Measurements from ENCODE around the gene SERPINB5. TPM values are rescaled to one million over a fixed set of nuclear protein-coding genes. Genes with fewer than 3 reads are reported as not detected.

The SERPINB5 gene
- total and polyA plus RNA-seq, 8 donors = 0.44 TPM; not detected in 7

DNA sequence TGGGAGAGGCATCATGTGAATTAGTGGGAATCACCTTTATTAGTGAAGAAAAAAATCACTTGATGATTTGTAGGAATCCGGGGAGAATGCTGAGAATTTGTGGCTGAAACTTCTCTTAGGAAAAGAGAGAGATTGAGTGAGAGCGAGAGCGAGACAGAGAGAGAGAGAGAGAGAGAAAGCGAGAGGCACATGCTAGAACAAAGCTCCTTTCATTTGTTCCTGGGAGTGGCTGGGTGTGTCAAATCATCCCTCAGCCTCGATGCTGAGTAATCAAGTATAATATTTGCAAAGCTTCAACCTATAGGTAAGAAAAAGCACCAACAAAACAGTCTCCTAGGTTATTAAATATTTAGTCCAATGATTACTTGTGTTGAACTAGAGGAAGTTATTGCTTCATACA lies 4.4 kb upstream of the SERPINB5 start:
- intact Hi-C loops (cut with DNase I) = no loop called here
- Histone ChIP-seq H3K9me3 (no peaks in the 10 kb centered on the region), H3K27ac (no peak overlapping the region), H3K4me3 (no peak overlapping the region), H3K36me3 (no peaks in the 10 kb centered on the region), H3K27me3 (no peaks in the 10 kb centered on the region), H3K4me1 (no peaks in the 10 kb centered on the region)
- FAIRE-seq = no peak
- 46 to 52% methylated on average over 5 of the region's 5 CpGs for WGBS, 2 donors
- ATAC-seq = peak in 2 of 4 donors; percentile 23 to 50
- TF ChIP-seq, protein P1, sequence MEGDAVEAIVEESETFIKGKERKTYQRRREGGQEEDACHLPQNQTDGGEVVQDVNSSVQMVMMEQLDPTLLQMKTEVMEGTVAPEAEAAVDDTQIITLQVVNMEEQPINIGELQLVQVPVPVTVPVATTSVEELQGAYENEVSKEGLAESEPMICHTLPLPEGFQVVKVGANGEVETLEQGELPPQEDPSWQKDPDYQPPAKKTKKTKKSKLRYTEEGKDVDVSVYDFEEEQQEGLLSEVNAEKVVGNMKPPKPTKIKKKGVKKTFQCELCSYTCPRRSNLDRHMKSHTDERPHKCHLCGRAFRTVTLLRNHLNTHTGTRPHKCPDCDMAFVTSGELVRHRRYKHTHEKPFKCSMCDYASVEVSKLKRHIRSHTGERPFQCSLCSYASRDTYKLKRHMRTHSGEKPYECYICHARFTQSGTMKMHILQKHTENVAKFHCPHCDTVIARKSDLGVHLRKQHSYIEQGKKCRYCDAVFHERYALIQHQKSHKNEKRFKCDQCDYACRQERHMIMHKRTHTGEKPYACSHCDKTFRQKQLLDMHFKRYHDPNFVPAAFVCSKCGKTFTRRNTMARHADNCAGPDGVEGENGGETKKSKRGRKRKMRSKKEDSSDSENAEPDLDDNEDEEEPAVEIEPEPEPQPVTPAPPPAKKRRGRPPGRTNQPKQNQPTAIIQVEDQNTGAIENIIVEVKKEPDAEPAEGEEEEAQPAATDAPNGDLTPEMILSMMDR (IDR thresholded peaks at IDR 0.05) = no peak
- no peak for DNase-seq

DNA sequence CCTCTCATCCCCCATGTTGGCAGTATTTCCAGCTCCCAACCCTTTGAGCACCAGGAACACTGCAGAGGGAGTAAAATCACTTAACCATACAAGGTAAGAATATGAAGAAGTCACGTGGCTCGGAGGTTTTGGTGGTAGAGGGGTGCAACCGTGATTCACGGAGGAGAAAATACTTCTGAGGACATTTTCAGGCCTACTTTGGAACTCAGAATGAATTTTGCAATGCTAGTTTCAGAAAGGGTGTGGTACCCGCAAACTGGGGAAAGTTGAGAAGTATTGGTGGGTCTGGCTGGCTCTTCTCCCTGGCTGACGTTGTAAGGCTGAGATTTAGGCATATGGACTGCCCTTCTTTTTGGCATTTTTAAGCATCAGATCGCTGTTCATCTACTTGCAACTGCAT lies 442 bp downstream of the SERPINB5 start:
- no peaks in the 10 kb centered on the region for H3K27me3 ChIP-seq
- intact Hi-C loops (cut with DNase I) = no loop called here
- no peak for ATAC-seq
- no peaks in the 10 kb centered on the region for H3K36me3 ChIP-seq
- WGBS, 2 donors = 82 to 92% methylated on average over 7 of the region's 7 CpGs
- H3K4me1 ChIP-seq = no peaks in the 10 kb centered on the region
- no peaks in the 10 kb centered on the region for H3K9me3 ChIP-seq
- TF ChIP-seq, protein P1 (IDR thresholded peaks at IDR 0.05) = no peak
- no peak overlapping the region for H3K4me3 ChIP-seq
- no peak for FAIRE-seq
- no peak for DNase-seq
- no peak overlapping the region for H3K27ac ChIP-seq

DNA sequence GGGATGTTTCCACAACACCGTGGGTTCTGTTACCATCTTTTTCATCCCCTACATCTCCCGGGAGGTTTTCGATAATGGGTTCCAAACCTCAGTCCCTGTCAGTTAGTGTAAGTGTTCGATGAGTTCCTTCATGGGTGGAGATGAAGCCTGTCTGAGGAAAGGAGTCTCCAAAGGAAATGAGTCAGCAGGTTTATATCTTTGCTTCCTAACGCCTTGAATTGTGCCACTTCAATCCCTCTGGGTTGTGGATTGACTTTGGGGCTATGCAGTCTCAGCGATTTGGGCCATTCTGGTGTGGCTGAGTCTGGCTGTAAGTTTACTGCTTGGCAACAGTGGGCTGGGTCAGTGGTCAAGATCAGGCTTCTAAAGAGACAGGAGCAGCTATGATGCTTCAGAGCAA lies 1.2 kb downstream of the SERPINB5 start:
- Histone ChIP-seq H3K36me3 (no peaks in the 10 kb centered on the region), H3K9me3 (no peaks in the 10 kb centered on the region), H3K4me1 (no peaks in the 10 kb centered on the region), H3K27me3 (no peaks in the 10 kb centered on the region), H3K4me3 (no peak overlapping the region), H3K27ac (no peak overlapping the region)
- FAIRE-seq = no peak
- intact Hi-C loops (cut with DNase I) = no loop called here
- DNase-seq = no peak
- 78 to 79% methylated on average over 6 of the region's 6 CpGs for WGBS, 2 donors
- TF ChIP-seq, protein P1 (IDR thresholded peaks at IDR 0.05) = no peak
- ATAC-seq = no peak

DNA sequence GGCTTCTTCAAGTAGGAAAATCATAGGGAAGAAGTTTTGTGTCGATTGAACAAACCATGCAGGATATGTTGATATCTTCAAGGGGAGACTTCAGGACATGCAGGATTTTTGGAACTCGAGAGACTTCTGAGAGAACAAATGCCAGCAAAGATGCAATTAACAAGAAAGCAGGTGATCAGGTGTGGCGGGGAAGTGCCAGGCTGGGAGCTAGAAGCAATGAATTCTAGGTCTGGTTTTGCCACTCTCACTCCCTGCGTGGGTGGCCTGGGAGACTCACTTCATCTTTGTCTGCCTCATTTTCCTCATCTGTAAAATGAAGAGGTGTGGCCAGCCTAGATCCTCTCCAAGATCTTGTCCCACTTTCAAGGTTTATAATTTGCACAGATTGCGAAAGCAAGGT lies 3.1 kb downstream of the SERPINB5 start:
- ATAC-seq = no peak
- TF ChIP-seq, protein P1 (IDR thresholded peaks at IDR 0.05) = no peak
- DNase-seq = no peak
- no peaks in the 10 kb centered on the region for H3K36me3 ChIP-seq
- no peaks in the 10 kb centered on the region for H3K9me3 ChIP-seq
- no peak for FAIRE-seq
- intact Hi-C loops (cut with DNase I) = no loop called here
- no peaks in the 10 kb centered on the region for H3K4me1 ChIP-seq
- no peak overlapping the region for H3K27ac ChIP-seq
- no peaks in the 10 kb centered on the region for H3K27me3 ChIP-seq
- 72 to 78% methylated on average over 5 of the region's 5 CpGs for WGBS, 2 donors
- no peak overlapping the region for H3K4me3 ChIP-seq

DNA sequence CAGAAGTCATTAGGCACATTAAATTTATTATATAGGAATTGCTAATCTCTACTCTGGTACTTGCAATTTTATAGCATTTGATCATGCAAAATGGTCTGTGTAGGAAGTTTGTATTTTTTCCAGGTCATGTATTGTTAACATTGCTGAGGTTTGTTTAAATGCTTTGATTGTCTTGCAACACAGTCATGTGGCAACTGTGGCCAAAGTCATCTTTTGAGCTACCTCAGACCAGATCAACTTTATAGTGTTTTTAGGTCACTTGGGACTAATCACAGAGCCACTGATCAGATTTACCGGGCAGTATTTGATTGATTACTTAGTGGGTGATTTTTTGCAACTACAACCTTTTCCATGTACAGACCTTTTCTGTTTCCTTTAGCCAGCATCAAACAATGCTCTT lies 3.7 kb downstream of the SERPINB5 start:
- ATAC-seq = no peak
- H3K4me3 ChIP-seq = no peak overlapping the region
- intact Hi-C loops (cut with DNase I) = no loop called here
- no peak for FAIRE-seq
- WGBS, 2 donors = 59 to 63% methylated on average over 1 of the region's 1 CpG
- H3K27ac ChIP-seq = no peak overlapping the region
- no peak for DNase-seq
- no peaks in the 10 kb centered on the region for H3K36me3 ChIP-seq
- no peaks in the 10 kb centered on the region for H3K27me3 ChIP-seq
- H3K9me3 ChIP-seq = no peaks in the 10 kb centered on the region
- TF ChIP-seq, protein P1 (IDR thresholded peaks at IDR 0.05) = no peak
- no peaks in the 10 kb centered on the region for H3K4me1 ChIP-seq

All from pancreas (tissue), 10 donors.